Naive B cell (primary cell): Measurements from ENCODE around the gene MICAL3. TPM values are rescaled to one million over a fixed set of nuclear protein-coding genes. Genes with fewer than 3 reads are reported as not detected.
A peak's percentile ranks its signal among the peaks of the same experiment; 100 is the strongest.

Experiments
- ATAC-seq, 2 donors: fragments of 150-1000 bp; cut with Tn5 transposase; 2 replicates each; pipeline ENCODE4 v1.10.0; 2021; ENCODE audit warnings: low read depth in 2 of 2, mild to moderate bottlenecking in 2 of 2, moderate library complexity in 2 of 2
- DNase-seq: peaks from one replicate; pipeline ENCODE4 v3.0.0; 2022
- H3K27ac Mint-ChIP-seq, 6 donors: one replicate each; pipeline ENCODE4 v1.8.0; 2020 to 2022; ENCODE audit warnings: mild to moderate bottlenecking in 6 of 6, mixed read lengths in 6 of 6, moderate library complexity in 5 of 6, inconsistent platforms in 2 of 6
- H3K27me3 Mint-ChIP-seq, 3 donors: one replicate each; pipeline ENCODE4 v1.8.0; 2021 to 2022; ENCODE audit warnings: mixed read lengths in 3 of 3, mild to moderate bottlenecking in 1 of 3
- H3K36me3 Mint-ChIP-seq, 2 donors: one replicate each; pipeline ENCODE4 v1.8.0; 2020 to 2022; ENCODE audit warnings: mixed read lengths in 2 of 2, inconsistent platforms in 1 of 2, mild to moderate bottlenecking in 1 of 2
- H3K4me1 Mint-ChIP-seq, 3 donors: one replicate each; pipeline ENCODE4 v1.8.0; 2020 to 2022; ENCODE audit warnings: mixed read lengths in 3 of 3, inconsistent platforms in 1 of 3, mild to moderate bottlenecking in 1 of 3, moderate library complexity in 1 of 3
- H3K4me3 Mint-ChIP-seq, 8 donors: one replicate each; pipeline ENCODE4 v1.8.0; 2020 to 2022; ENCODE audit warnings: mild to moderate bottlenecking in 8 of 8, mixed read lengths in 8 of 8, moderate library complexity in 8 of 8, inconsistent platforms in 2 of 8
- H3K9me3 Mint-ChIP-seq, 7 donors: one replicate each; pipeline ENCODE4 v1.8.0; 2020 to 2022; ENCODE audit warnings: mixed read lengths in 7 of 7, mild to moderate bottlenecking in 5 of 7, inconsistent platforms in 2 of 7, moderate library complexity in 1 of 7
- polyA plus RNA-seq, 6 donors: library from polyadenylated mRNA; unstranded; fragments of 300-500 nt; fragmentation: Illumina TruSeq; gene quantifications; one replicate each; pipeline ENCODE4 v1.2.3, GENCODE V29; 2021; ENCODE audit warnings: low read depth in 6 of 6

MICAL3 gene
- polyA plus RNA-seq, 6 donors from 2014 or later, result 10.9 to 28.0 (median 15.6) TPM

DNA sequence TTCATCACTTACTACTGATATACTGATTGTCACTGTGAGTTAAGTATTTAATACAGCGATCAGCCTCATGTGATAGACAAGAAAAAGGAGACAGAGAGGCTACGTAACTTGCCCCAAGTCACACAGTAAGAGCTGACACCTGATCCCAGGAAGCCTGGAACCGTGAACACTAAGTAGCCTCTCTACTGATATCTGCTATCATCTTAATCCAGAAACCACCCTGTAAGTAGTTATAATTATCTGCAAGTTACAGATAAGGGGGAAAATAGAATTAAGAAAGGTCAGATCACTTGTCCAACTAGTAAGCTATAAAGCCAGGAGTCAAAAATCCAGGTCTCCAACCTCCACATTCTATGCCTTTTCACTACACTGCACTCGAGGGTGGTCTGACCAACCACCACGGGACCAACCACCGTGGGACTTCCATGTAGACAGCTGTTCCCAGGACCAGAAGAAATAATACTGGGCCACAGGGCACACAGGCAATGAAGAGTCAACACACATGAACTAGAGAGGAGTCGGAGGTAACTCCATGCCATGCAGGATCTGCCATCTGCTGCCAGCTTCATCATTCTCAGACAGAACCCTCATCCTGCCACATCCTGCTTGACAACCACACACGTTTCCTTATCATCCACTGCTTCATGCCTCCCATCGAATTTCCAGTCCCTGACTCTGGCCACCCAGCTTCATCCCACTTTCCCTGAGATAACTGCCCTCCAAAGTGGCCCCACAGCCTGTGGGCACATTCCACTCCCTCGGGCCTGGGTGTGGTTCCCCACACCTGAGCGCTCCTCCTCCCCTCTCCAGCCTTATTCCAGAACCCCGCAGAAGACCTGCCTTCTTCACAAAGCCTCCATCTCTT lies 58.6 kb downstream of the MICAL3 start:
- H3K27ac Mint-ChIP-seq, result peak overlapping the region; percentile 85 to 98 (median 94)
- H3K36me3 Mint-ChIP-seq, result peaks cover 0 to 8% of the 10 kb centered on the region in 2 donors
- H3K4me3 Mint-ChIP-seq, result peak overlapping the region; percentile 27 to 92 (median 83)

DNA sequence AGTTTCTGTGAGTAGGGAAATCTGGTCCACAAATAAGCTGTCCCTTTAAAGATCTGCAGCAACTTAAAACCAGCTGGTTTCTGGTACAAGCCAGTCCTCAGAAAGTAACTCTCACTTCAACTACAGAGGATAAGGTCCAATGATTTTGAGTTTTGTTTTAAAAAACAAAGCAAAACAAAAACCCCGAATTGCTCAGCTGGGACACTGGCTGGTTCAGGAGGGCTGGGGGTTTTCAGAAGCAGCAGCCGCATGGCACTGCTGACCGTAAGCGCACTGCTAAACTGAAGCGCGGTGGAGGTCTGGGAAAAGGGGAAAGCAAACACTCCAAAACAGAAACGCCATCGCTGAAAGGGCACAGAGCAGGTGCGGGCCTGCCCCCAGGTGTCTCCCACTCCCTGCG lies 59.7 kb downstream of the MICAL3 start:
- H3K36me3 Mint-ChIP-seq, result peaks cover 9 to 11% of the 10 kb centered on the region in 2 donors
- DNase-seq (peak; percentile 75), ATAC-seq (peak; percentile 96 to 97)
- H3K4me1 Mint-ChIP-seq, result peaks cover 77 to 90% (median 89%) of the 10 kb centered on the region in 3 donors
- H3K27me3 Mint-ChIP-seq, result no peaks in the 10 kb centered on the region
- H3K4me3 Mint-ChIP-seq, result peak overlapping the region; percentile 71 to 92 (median 83)
- H3K9me3 Mint-ChIP-seq, result no peaks in the 10 kb centered on the region
- peak overlapping the region; percentile 85 to 98 (median 95) for H3K27ac Mint-ChIP-seq

More for the DNA sequence above, 58.6 kb downstream of the MICAL3 start:
- H3K4me1 Mint-ChIP-seq, result peaks cover 77 to 90% (median 89%) of the 10 kb centered on the region in 3 donors
- DNase-seq (no peak), ATAC-seq (no peak)
- no peaks in the 10 kb centered on the region for H3K9me3 Mint-ChIP-seq
- no peaks in the 10 kb centered on the region for H3K27me3 Mint-ChIP-seq

DNA sequence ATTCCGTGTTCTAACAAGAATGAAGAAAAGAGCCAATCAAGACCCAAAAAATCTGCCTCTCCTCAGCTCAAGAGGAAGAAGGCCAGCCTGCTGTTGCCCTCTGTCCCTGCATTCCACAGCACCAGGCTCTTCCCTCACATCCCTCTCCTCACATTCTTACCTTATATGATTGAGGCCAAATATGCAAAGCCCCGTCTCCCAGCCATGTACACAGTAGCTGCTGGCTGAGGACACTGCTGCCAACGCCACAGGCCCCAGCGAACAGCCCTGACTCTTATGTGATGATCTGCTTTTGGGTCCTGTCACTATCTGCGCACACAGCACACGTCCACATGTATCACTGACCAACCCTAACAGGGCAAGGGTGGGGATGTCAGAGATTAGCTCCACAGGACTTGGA lies 60.2 kb downstream of the MICAL3 start:
- peaks cover 7 to 9% of the 10 kb centered on the region in 2 donors for H3K36me3 Mint-ChIP-seq
- no peaks in the 10 kb centered on the region for H3K9me3 Mint-ChIP-seq
- peaks cover 75 to 88% (median 87%) of the 10 kb centered on the region in 3 donors for H3K4me1 Mint-ChIP-seq
- peak overlapping the region; percentile 85 to 98 (median 95) for H3K27ac Mint-ChIP-seq
- ATAC-seq, result peak; percentile 9 to 15
- H3K4me3 Mint-ChIP-seq, result peak overlapping the region; percentile 71 to 92 (median 83)
- no peak for DNase-seq
- H3K27me3 Mint-ChIP-seq, result no peaks in the 10 kb centered on the region

DNA sequence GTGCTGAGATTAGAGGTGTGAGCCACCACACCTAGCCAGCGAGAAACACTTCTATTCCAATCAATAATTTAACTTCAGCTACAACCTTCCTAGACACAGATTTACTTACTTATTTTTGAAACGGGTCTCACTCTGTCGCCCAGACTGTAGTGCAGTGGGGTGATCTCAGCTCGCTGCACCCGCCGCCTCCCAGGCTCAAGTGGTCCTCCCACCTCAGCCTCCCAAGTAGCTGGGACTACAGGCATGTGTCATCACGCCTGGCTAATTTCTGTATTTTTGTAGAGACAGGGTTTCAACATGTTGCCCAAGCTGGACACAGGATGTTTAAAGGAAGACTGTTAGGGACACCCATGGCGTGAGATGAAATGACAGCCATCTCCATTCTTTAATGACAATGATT lies 61.3 kb downstream of the MICAL3 start:
- DNase-seq (no peak), ATAC-seq (no peak)
- no peaks in the 10 kb centered on the region for H3K9me3 Mint-ChIP-seq
- H3K4me1 Mint-ChIP-seq, result peaks cover 76 to 87% (median 84%) of the 10 kb centered on the region in 3 donors
- peak overlapping the region; percentile 78 to 96 (median 90) for H3K27ac Mint-ChIP-seq
- H3K27me3 Mint-ChIP-seq, result no peaks in the 10 kb centered on the region
- peak overlapping the region in 6 of 8 donors; percentile 3 to 80 (median 18) for H3K4me3 Mint-ChIP-seq
- peaks cover 8 to 9% of the 10 kb centered on the region in 2 donors for H3K36me3 Mint-ChIP-seq

DNA sequence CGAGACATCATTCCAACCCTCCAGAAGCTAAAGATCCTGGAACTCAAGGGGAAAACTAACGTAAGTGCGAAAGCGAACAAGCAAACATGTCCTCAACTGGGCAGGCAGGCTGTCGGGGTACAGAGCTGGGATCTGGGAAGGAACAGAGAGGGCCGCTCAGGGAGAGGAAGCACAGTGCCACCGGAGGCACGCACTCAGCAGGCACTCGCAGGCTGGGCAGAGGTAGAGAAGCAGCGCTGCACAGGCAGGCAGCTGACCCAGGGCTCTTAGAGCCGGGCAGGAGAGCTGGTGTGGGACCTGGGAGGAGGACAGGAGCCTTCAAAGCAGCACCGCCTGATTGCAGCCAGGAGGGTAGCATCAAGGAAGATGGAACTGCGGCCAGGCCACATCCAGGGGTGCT lies 62.2 kb downstream of the MICAL3 start:
- DNase-seq (no peak), ATAC-seq (no peak)
- Mint-ChIP-seq H3K27me3 (no peaks in the 10 kb centered on the region), H3K9me3 (no peaks in the 10 kb centered on the region), H3K27ac (peak overlapping the region in 4 of 6 donors; percentile 85 to 92 (median 90)), H3K4me1 (peaks cover 73 to 91% (median 89%) of the 10 kb centered on the region in 3 donors), H3K36me3 (peaks cover 9 to 11% of the 10 kb centered on the region in 2 donors), H3K4me3 (peak overlapping the region in 6 of 8 donors; percentile 2 to 77 (median 58))

DNA sequence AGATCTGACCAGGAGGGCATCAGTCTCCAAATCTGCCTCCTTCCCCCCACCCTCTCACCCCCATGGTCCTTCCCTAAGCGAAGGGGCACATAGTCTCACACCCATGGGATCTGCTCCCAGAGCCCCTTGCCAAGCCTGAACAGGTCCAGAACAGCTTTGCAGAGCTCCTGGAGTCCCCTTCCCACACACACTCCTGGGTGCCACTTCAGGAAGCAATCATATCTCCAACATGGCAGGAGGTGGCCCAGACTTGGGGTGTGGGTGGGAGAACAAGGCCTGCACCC lies 63.0 kb downstream of the MICAL3 start:
- peak overlapping the region in 1 of 8 donors; percentile 32 for H3K4me3 Mint-ChIP-seq
- DNase-seq, result no peak
- H3K36me3 Mint-ChIP-seq, result peaks cover 9 to 11% of the 10 kb centered on the region in 2 donors
- no peaks in the 10 kb centered on the region for H3K27me3 Mint-ChIP-seq
- ATAC-seq, result no peak
- H3K4me1 Mint-ChIP-seq, result peaks cover 65 to 89% (median 85%) of the 10 kb centered on the region in 3 donors
- H3K9me3 Mint-ChIP-seq, result no peaks in the 10 kb centered on the region
- peak overlapping the region in 2 of 6 donors; percentile 84 to 92 for H3K27ac Mint-ChIP-seq

DNA sequence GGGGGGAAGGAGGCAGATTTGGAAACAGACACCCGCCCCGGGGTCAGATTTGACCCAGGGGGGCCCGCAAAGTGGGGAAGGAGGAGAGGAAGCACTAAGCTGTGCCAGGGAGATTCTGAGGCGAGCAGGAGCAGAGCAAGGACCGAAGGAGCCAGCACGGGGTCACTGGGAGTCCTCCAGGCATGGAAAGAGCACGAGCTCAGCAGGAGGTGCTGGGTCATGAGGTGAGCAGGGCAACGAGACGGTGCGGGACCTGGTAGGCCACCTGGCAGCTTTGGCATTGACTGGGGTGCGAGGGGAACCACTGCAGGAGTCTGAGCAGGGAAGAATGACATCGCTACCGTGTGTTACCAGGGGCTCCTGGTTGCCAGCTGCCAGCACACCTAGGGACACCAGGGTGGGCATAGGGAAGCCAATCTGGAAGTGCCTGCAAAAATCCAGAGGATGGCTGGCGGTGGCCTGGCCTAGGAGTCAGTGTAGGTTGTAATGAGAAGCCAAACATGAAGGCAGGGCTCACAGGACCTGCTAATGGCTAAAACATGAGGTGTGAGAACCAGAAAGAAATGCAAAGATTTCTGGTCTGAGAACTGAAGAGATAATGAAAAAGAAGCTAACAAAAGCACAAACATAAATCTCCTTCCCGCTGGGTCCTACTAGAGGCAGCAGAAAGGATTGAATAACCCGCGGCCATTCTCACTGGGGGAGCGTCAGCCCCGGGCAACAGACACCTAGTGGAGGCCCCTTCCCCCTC lies 63.5 kb downstream of the MICAL3 start:
- ATAC-seq (no peak), DNase-seq (no peak)
- Mint-ChIP-seq H3K9me3 (no peaks in the 10 kb centered on the region), H3K4me3 (peak overlapping the region in 2 of 8 donors; percentile 20 to 32), H3K27ac (peak overlapping the region in 3 of 6 donors; percentile 84 to 92 (median 84)), H3K4me1 (peaks cover 60 to 89% (median 84%) of the 10 kb centered on the region in 3 donors), H3K36me3 (peaks cover 9 to 11% of the 10 kb centered on the region in 2 donors), H3K27me3 (no peaks in the 10 kb centered on the region)

DNA sequence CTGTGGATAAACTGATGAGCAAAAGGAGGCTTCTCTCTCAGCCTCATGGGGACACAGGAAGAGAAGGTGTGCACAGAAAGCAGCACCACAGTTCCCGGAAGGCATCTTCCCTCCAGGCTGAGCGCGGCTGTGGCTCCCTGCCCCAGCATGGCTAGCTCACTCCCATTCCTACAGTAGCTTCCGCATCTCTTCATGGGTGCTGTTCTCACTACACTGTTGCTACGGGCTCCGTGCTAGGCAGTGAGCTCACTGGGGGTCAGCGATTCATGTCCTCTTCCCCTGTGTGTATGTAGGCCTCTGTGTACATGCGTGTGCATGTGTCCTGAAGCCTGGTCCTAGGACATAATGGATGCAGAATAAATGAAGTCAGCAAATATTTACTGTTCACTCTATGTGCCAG lies 64.3 kb downstream of the MICAL3 start:
- ATAC-seq (no peak), DNase-seq (no peak)
- Mint-ChIP-seq H3K27ac (peak overlapping the region in 3 of 6 donors; percentile 76 to 91 (median 85)), H3K4me3 (no peak overlapping the region), H3K9me3 (no peaks in the 10 kb centered on the region), H3K4me1 (peaks cover 58 to 89% (median 84%) of the 10 kb centered on the region in 3 donors), H3K36me3 (peaks cover 9 to 14% of the 10 kb centered on the region in 2 donors), H3K27me3 (no peaks in the 10 kb centered on the region)

DNA sequence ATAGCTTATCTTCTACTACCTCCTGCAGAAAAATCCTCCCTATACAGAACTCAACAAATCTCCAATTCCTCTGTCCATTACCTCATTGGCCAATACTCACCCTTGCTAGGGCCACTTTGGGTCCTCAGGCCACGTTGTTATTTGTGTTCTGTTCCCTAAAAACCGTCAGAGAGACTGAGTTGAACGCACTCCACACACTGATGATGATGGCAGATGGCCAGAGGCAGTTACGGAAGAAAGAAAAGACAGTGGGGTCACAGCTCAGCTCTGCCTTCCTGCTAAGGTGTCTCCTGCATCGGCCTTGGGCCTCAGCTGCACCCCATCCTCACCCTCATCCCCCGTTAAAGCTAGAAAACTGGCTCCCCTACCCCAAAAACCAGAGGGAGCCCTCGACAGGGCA lies 66.2 kb downstream of the MICAL3 start:
- H3K4me3 Mint-ChIP-seq, result no peak overlapping the region

DNA sequence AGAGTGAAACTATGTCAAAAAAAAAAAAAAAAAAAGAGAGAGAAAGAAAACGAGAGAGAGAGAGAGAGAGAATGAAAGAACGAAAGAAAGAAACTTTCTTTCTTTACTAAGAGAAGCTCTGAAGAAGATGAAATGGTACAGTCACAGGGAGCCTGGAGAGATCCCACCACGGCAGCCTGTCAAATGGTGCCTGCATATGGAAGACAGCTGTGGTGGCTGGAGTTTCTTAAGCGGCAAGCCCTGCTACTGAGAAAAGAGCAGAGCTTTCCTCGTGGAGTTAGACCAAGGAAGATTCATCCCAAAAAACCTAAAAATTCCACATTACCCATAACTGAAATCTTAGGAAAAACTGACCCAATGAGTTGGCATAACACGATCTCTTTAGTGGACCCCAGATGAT lies 66.7 kb downstream of the MICAL3 start:
- Mint-ChIP-seq H3K4me1 (peaks cover 53 to 85% (median 77%) of the 10 kb centered on the region in 3 donors), H3K27ac (peak overlapping the region in 5 of 6 donors; percentile 29 to 88 (median 72)), H3K4me3 (no peak overlapping the region), H3K36me3 (peaks cover 9 to 14% of the 10 kb centered on the region in 2 donors), H3K27me3 (no peaks in the 10 kb centered on the region), H3K9me3 (no peaks in the 10 kb centered on the region)
- ATAC-seq (no peak), DNase-seq (no peak)

More for the DNA sequence above, 66.2 kb downstream of the MICAL3 start:
- ATAC-seq (no peak), DNase-seq (no peak)
- no peaks in the 10 kb centered on the region for H3K27me3 Mint-ChIP-seq
- peaks cover 9 to 14% of the 10 kb centered on the region in 2 donors for H3K36me3 Mint-ChIP-seq
- peaks cover 53 to 85% (median 79%) of the 10 kb centered on the region in 3 donors for H3K4me1 Mint-ChIP-seq
- no peaks in the 10 kb centered on the region for H3K9me3 Mint-ChIP-seq
- peak overlapping the region; percentile 48 to 88 (median 63) for H3K27ac Mint-ChIP-seq

DNA sequence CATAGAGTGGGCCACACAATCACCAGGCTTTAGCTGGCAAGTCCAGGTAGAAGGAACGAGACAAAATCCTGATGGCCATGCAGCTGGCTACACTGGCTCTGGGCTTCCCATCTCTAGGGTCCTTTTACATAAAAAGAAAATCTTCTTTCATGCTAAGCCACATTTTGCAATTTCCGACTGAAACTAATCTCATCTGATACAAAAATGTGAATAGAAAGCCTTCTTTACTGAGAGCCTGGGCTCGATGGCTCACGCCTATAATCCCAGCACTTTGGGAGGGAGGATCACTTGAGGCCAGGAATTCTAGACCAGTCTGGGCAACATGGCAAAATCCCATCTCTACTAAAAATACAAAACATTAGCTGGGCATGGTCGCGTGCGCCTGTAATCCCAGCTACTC lies 67.2 kb downstream of the MICAL3 start:
- H3K9me3 Mint-ChIP-seq, result no peaks in the 10 kb centered on the region
- peak overlapping the region in 3 of 6 donors; percentile 24 to 88 (median 48) for H3K27ac Mint-ChIP-seq
- H3K27me3 Mint-ChIP-seq, result no peaks in the 10 kb centered on the region
- peaks cover 9 to 14% of the 10 kb centered on the region in 2 donors for H3K36me3 Mint-ChIP-seq
- peak overlapping the region in 2 of 8 donors; percentile 2 to 15 for H3K4me3 Mint-ChIP-seq
- no peak for DNase-seq
- H3K4me1 Mint-ChIP-seq, result peaks cover 55 to 85% (median 78%) of the 10 kb centered on the region in 3 donors
- ATAC-seq, result no peak

DNA sequence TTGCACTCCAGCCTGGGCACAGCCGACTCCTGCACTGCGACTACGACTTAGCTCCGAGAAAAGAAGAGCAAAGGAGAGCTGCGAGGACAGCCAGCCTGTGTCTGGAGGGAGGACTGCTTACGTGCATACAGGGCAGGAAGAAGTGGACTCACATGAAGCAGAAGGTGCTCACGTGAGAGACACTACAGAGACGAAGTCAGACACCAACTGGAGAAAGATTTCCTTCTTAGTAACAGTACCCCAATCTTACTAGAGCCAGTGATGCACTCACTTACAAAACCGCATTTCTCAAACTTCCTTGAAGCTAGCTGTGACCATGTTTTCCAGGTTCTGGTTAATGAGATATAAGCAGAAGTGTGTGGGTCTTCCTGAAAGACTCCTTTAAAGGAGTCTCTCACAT lies 67.7 kb downstream of the MICAL3 start:
- Mint-ChIP-seq H3K27ac (peak overlapping the region in 2 of 6 donors; percentile 39 to 73), H3K4me3 (no peak overlapping the region)

More for the DNA sequence above, 67.7 kb downstream of the MICAL3 start:
- Mint-ChIP-seq H3K4me1 (peaks cover 51 to 85% (median 75%) of the 10 kb centered on the region in 3 donors), H3K9me3 (no peaks in the 10 kb centered on the region), H3K36me3 (peaks cover 9 to 14% of the 10 kb centered on the region in 2 donors), H3K27me3 (no peaks in the 10 kb centered on the region)
- DNase-seq (no peak), ATAC-seq (peak in 1 of 2 donors; percentile 25)
